Neural progenitor cell (in vitro differentiated cells): Measurements from ENCODE around the gene NR3C2.

ENCODE experiments used
- EZH2 ChIP-seq: fragments of 200-600 bp; sonication (generic); IDR thresholded peaks from 2 replicates; pipeline ENCODE4 v1.6.1; 2017; ENCODE audit warnings: antibody characterized with exemption, mild to moderate bottlenecking, moderate library complexity
- EZH2phosphoT487 ChIP-seq: fragments of 200-600 bp; sonication (generic); IDR thresholded peaks from 2 replicates; pipeline ENCODE4 v1.6.1; 2017; ENCODE audit warnings: antibody characterized with exemption
- TF ChIP-seq, protein P1 (sequence below): fragments of 200-600 bp; sonication (generic); IDR thresholded peaks from 2 replicates; pipeline ENCODE4 v1.5.1; 2017; ENCODE audit warnings: antibody characterized with exemption, mild to moderate bottlenecking

DNA sequence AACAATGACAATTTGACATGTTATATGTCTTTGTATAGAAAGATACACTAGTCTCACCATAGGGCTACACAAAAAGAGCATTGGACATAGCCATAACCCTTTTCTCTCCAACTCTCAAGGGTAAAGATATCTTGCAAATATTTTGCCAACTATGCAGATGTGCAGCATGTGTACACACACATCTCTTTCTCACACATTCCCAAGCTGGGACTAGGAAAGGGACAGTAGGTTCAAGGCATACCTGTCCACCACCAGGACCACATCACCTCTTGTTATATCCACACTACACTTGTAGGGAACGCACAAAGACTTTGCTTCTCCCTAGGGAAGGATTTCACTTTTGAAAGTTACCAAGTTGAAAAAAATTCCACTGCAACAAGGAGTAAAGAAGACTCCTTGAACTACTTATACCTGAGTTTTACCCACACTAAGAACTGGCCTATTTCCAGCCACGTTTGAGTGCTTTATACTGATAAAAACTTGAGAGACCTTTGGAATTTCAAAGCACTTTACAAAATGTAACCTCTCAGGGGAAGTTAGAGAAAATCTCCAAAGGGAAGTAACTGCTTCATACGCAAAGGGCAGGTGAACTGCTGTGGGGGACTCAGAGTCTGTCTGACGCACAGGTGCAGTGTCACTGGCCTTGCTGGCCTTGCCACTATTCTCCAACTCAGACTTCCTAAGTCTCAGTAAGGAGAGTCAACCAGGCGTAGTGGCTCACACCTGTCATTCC is 36.9 kb downstream of the NR3C2 start:
- TF ChIP-seq, protein P1, sequence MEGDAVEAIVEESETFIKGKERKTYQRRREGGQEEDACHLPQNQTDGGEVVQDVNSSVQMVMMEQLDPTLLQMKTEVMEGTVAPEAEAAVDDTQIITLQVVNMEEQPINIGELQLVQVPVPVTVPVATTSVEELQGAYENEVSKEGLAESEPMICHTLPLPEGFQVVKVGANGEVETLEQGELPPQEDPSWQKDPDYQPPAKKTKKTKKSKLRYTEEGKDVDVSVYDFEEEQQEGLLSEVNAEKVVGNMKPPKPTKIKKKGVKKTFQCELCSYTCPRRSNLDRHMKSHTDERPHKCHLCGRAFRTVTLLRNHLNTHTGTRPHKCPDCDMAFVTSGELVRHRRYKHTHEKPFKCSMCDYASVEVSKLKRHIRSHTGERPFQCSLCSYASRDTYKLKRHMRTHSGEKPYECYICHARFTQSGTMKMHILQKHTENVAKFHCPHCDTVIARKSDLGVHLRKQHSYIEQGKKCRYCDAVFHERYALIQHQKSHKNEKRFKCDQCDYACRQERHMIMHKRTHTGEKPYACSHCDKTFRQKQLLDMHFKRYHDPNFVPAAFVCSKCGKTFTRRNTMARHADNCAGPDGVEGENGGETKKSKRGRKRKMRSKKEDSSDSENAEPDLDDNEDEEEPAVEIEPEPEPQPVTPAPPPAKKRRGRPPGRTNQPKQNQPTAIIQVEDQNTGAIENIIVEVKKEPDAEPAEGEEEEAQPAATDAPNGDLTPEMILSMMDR: no peak
- no peak for TF ChIP-seq EZH2
- TF ChIP-seq EZH2phosphoT487: no peak
